Lung microvascular endothelial cell (primary cell): ENCODE data around the gene DDX39B. TPM values are rescaled to one million over a fixed set of nuclear protein-coding genes. Genes with fewer than 3 reads are reported as not detected.
"Not testable (repeated sequence)": the region's sequence is repeated elsewhere in the genome, so short reads cannot be mapped to it uniquely, and the experiment has no call there.

Experiments used
- DNase-seq, 2 donors: peaks; one replicate each; pipeline versions ENCODE4 v3.0.0 to v3.0.0-alpha.2; 2010; ENCODE audit warnings: low read depth in 2 of 2
- total RNA-seq: library from RNA; depleted of rRNA; stranded (reverse); fragments of >200 nt; gene quantifications from 2 replicates; pipeline ENCODE4 v1.2.1, GENCODE V29; 2014

DDX39B gene
- total RNA-seq, 1 donor from 2014 or later = 180 TPM

- no peak for DNase-seq
Observed at GRCh38 chr6:31529329-31530150, 12.3 kb downstream of the DDX39B start.

GRCh38 chr6:31528821-31529328 is 12.9 kb downstream of the DDX39B start, which contains the start of gene MCCD1:
TSS of gene MCCD1 (plus strand) at chr6:31528962. CDS start at chr6:31529015, 53 bp downstream.
- no peak for DNase-seq

DNA sequence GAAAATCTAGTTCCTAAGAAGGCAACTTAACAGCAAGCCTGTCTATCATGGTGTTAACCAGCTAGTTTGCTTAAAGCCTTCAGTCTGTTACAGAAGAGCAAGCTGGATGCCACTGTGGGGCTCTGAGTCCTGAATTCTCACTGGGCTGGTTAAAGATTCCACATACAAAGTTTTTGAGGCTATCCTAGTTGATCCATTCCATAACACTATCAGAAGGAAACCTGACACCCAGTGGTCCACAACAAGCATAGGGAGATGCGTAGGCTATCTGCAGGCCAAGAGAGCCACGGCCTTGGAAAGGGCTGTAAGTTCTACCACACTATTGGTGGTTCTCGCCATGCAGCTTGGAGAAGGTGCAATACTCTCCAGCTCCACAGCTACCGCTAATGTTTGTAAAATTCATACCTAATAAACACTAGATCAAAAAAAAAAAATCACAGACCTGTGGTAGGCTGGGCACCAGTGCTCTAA is 13.5 kb downstream of the DDX39B start:
- DNase-seq = no peak

- peak; percentile 26 to 89 for DNase-seq
Observed at GRCh38 chr6:31525932-31526591, 15.7 kb downstream of the DDX39B start.

DNA sequence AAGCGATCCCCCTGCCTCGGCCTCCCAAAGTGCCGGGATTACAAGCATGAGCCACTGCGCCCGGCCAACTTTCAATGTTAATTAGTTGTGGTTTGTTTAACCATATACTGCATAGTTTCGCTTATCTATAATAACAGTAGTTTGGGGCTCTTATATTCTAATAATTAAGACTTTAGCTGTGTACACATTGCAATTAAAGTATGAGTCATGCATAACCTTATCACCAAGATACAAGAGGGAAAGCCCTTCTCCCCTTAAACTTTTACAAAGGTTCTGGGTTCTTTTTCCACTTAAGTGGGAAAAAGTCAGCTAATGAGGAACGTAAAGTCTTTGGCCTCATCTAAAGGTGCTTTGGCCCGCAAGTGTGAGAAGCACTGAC is 16.3 kb downstream of the DDX39B start:
- DNase-seq = no peak

DNA sequence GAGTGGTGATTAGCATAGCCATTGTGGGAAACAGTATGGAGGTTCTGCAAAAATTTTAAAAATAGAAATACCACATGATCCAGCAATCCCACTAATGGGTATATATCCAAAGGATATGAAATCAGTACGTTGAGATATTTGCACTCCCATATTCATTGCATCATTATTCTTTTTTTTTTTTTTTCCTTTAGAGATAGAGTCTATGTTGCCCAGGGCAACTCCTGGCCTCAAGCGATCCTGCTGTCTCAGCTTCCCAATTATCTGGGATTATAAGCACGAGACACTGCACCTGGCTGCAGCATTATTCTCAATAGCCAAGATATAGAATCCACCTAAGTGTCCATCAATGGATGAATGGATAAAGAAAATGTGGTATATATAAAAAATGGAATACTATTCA is 20.0 kb downstream of the DDX39B start:
- DNase-seq = no peak

GRCh38 chr6:31513456-31514165 is 28.2 kb downstream of the DDX39B start:
- DNase-seq = no peak

DNA sequence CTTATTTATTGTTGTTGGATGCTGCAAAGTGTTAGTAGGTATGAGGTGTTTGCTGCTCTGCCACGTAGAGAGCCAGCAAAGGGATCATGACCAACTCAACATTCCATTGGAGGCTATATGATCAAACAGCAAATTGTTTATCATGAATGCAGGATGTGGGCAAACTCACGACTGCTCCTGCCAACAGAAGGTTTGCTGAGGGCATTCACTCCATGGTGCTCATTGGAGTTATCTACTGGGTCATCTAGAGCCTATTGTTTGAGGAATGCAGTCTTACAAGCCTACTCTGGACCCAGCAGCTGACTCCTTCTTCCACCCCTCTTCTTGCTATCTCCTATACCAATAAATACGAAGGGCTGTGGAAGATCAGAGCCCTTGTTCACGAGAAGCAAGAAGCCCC is 31.8 kb downstream of the DDX39B start:
- no peak for DNase-seq

DNA sequence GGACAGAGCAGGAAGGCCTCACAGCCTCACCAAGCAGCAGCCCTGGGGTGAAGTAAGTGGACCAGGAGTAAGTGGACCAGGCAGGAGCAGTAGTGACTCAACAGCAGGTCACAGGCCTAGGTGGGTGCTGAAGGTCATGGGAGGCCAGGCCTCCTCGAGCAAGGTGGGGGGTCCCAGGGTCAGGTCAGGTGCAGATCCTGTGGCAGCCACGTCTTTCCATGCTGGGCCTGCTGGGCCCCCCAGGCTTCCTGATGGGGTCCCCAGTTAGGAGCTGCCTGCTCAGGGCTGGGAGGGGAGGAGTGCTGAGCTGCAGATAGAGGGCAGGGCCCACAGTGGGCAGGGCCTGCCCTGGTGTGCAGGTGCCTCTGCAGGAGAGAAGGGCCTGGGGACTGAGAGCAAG is 32.8 kb downstream of the DDX39B start:
- DNase-seq = not testable (repeated sequence)

DNA sequence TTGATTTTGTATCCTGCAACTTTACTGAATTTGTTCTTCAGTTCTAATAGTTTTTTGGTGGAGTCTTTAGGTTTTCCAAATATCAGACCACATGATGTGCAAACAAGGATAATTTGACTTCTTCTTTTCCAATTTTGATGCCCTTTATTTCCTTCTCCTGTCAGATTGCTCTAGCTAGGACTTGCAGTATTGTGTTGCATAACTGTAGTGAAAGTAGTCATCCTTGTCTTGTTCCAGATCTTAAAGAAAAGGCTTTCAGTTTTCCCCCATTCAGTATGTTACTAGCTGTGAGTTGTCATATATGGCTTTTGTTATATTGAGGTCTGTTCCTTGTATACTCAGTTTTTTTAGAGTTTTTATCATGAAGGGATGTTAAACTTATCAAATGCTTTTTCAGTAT is 39.2 kb downstream of the DDX39B start:
- no peak for DNase-seq

DNA sequence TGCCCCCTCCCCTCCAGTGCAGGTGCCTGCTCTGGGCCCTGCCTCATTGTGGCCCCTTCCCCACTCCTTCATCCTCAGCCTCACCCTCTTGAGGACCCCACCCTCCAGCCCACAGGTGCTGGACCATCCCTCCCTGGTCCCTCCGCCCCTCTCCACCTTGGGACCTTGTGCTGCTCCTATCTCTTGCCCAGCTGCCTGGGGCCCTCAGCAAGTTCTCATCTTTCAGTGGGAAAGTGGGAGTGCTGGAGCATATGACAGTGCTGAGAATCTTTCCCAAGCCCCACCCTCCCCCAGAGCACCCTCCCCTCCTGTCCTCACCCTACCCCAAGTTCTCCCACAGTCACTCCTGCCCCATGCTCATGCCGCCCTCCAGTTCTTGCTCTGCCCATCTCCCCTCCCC is 42.2 kb downstream of the DDX39B start:
- DNase-seq = not testable (repeated sequence)

DNA sequence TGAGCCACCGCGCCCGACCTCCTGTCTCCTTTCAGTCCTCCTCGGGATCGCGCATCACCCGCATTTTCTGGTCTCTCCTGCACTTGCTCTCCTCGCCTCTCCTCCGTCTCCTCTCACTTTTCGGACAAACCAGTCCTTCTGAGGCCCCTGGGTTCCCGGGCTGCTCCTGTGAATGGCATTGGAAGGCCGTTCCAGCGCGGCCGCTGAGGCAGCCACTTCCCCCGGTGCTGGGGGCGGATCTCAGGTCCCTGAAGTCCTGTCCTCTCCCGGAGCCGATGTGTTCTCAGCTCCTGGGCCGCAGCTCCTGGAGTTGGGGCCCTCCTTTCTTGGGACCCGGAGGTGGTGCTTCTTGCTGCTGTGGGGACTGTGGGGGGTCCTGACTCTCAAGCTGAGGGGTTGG is 43.1 kb downstream of the DDX39B start:
- DNase-seq = peak; percentile 18 to 33

DNA sequence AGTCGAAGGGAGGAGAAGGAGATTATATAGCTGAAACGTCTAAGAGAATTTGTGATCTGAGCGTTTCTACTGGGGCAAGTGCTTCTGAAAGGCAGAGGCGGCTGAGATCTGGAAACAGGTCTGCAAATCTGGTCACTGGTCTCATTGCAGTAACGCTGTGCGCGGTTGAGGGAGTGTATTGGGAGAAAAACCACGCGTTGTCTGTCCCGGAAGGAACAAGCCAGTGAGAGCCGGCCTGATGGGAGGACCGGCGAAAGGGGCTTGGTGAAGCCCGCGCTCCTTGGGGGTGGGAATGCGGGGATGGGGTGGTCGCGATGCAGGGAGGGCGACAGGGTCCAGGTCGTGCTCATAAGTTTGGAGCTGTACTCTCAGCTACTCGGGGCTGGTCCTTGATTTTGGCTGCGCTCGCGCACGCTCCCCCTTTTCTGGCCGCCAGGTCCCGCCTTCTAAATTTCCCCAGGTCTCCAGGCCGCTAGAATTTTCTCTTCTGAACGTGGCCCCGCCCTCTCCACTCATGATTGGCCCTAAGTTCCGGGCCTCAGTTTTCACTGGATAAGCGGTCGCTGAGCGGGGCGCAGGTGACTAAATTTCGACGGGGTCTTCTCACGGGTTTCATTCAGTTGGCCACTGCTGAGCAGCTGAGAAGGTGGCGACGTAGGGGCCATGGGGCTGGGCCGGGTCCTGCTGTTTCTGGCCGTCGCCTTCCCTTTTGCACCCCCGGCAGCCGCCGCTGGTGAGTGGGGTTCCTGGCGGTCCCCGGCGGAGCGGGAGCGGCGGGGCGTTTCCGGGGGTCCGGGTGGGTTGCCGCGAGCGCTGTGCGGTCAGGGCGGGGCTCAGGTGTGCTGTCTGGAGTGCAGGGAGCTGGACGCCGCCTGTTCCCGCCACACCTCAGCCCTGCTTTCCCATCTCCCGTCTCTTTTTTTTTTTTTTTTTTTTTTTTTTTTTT is 44.0 kb downstream of the DDX39B start, which contains the start of gene MICB:
Gene MICB (plus strand): TSS at position 615 of the 946 bp plus-strand sequence. CDS start 49 bp downstream, at position 664.
- DNase-seq = peak; percentile 81 to 85

DNA sequence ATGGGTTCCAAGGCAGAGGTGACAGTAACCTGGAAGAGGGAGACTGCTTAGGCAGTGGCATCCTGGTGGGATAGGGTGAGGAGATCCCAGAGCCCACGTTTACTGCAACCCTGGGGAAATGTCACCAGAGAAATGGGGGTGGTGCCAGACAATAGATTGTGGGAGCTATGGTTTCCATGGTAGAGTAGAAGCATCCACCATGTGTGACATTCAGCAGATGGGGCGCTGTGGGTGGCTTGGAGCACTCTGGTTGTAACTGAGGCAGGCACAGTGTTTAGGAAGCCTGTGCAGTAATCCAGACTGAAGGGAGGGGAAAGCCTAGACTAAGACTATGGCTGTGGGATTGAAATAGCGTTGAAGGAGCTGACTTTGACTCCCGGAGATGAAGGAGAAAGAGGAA is 45.0 kb downstream of the DDX39B start:
- not testable (repeated sequence) for DNase-seq

- DNase-seq = peak in 1 of 2 donors; percentile 41
Observed at GRCh38 chr6:31495580-31495979, 46.2 kb downstream of the DDX39B start.

GRCh38 chr6:31493875-31494694 is 47.7 kb downstream of the DDX39B start:
- DNase-seq = peak; percentile 81 to 87

DNA sequence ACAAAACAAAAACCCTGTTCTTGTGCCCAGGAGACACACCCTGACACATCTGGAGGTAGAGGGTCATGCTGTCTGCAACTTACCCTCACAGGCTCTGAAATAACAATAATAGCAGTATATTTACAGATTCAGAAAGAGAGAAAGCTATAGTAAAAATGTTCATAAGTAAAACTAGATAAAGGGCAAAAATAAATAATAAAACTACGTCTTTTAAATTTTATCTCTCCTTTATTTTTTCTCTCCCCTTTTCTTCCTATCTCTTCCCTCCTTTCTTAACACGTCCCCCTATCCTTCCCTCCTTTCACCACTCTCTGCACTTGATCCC is 48.3 kb downstream of the DDX39B start:
- not testable (repeated sequence) for DNase-seq

- no peak for DNase-seq
Observed at GRCh38 chr6:31490115-31490873, 51.5 kb downstream of the DDX39B start.

- no peak for DNase-seq
Observed at GRCh38 chr6:31489086-31489485, 52.7 kb downstream of the DDX39B start.
